ENCODE data around the gene HNRNPL.

GRCh38 chr19:38838986-38839761 is 10.6 kb downstream of the HNRNPL start:
- TF ChIP-seq REST (IDR thresholded peaks at IDR 0.05) (no peak), TP53 (CRISPR knock-in tag; IDR thresholded peaks at IDR 0.05) (0 out of 2 replicates have a peak, but pooled peaks have one; percentile 25), SREBF2 (IDR thresholded peaks at IDR 0.05) (no peak), MAZ (IDR thresholded peaks at IDR 0.05; ENCODE audit: borderline replicate concordance, low read depth, low read length) (peak; percentile 47; the same call in 1 of the 2 replicates), EHMT2 (IDR thresholded peaks at IDR 0.05; ENCODE audit: low read depth) (no peak), CHD2 (IDR thresholded peaks at IDR 0.05; ENCODE audit: low read length, partially characterized antibody) (no peak), MAFK (IDR thresholded peaks at IDR 0.05; ENCODE audit: partially characterized antibody) (no peak), ESRRA (IDR thresholded peaks at IDR 0.05; ENCODE audit: borderline replicate concordance, low read length) (no peak), RCOR1 (IDR thresholded peaks at IDR 0.05; ENCODE audit: low read depth, low read length) (no peak), POLR2AphosphoS2 (conservative IDR thresholded peaks at IDR 0.05; ENCODE audit: low read length) (peak; percentile 1), MYC (IDR thresholded peaks at IDR 0.05; ENCODE audit: borderline replicate concordance, low read length) (no peak)
- TF ChIP-seq, protein P1, sequence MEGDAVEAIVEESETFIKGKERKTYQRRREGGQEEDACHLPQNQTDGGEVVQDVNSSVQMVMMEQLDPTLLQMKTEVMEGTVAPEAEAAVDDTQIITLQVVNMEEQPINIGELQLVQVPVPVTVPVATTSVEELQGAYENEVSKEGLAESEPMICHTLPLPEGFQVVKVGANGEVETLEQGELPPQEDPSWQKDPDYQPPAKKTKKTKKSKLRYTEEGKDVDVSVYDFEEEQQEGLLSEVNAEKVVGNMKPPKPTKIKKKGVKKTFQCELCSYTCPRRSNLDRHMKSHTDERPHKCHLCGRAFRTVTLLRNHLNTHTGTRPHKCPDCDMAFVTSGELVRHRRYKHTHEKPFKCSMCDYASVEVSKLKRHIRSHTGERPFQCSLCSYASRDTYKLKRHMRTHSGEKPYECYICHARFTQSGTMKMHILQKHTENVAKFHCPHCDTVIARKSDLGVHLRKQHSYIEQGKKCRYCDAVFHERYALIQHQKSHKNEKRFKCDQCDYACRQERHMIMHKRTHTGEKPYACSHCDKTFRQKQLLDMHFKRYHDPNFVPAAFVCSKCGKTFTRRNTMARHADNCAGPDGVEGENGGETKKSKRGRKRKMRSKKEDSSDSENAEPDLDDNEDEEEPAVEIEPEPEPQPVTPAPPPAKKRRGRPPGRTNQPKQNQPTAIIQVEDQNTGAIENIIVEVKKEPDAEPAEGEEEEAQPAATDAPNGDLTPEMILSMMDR (IDR thresholded peaks at IDR 0.05), result no peak
- TF ChIP-seq, protein P2, sequence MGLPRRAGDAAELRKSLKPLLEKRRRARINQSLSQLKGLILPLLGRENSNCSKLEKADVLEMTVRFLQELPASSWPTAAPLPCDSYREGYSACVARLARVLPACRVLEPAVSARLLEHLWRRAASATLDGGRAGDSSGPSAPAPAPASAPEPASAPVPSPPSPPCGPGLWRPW (IDR thresholded peaks at IDR 0.05), result no peak

Measured in A549 (cell line).